HL-60/S4 (cell line): ENCODE results near the gene ZBTB43.
"Not testable (repeated sequence)": the region's sequence is repeated elsewhere in the genome, so short reads cannot be mapped to it uniquely, and the experiment has no call there.

Experiments
- in situ Hi-C: fragments of 300-500 bp; cut with MboI; formaldehyde crosslinking; loops from 2 replicates; pipeline ENCODE4 v1.14.3; 2022; ENCODE audit warnings: low sequenced_read_pairs

ZBTB43 gene

DNA sequence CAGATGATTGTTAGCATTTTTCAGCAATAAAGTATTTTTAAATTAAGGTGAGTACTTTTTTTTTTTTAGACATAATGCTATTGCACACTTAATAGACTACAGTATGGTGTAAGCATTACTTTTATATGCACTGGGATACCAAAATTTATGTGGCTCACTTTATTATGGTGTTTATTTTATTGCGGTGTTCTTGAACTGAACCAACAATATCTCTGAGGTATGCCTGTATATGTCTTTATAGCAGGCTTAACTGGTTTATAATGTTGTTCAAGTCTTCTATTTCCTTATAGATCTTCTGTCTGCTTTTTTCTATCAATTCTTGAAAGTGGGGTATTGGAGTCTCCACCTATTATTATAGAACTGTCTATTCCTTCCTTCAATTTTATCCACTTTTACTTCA, 18.0 kb downstream of the ZBTB43 start:
- in situ Hi-C loops: no loop called here

DNA sequence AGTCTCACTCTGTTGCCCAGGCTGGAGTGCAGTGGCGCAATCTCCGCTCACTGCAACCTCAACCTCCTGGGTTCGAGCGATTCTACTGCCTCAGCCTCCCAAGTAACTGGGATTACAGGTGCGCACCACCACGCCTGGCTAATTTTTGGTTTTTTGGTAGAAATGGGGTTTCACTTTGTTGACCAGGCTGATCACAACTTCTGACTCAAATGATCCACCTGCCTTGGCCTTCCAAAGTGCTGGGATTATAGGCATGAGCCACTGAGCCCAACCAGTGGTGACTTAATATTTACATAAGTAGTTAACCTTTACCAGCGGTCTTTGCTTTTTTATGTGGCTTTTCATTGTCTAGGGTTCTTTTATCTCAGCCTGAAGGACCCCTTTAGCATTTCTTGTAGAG, 19.2 kb downstream of the ZBTB43 start:
- in situ Hi-C loops: not testable (repeated sequence)

DNA sequence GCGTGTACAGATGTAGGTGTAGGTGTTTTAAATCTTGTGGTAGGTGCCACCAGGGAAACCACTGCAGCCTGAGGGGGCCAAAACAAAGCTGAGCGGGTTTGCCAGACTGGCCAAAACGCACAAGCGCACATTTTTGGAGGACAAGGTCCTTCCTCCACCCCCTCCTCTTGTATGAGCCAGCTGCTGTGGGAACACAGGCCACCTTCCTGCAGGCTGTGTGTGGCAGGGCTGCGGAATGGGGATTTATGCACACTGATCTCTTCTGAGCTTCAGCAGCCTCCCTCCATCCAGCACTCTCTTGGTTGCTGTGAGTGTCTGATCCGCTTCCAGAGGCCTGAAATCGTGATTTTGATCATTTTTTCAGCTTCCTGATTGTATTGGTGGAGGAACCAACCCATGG, 22.4 kb downstream of the ZBTB43 start:
- in situ Hi-C loops: no loop called here

DNA sequence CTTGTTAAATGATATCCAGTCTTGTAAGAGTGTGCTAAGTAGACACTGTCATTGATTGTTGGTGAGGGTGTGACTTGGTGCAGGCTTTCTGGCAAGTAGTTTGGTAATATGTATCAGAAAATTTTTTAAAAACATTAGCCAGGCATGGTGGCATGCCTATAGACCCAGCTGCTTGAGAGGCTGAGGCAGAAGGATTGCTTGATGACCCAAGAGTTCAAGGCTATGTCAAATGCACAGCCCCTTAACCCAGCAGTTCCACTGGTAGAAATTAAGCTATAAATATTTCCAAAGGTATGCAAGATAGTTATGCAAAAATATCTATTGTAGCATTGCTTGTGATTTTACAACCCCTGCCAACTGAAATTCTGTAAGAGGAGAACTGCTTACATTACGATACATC, 24.2 kb downstream of the ZBTB43 start:
- in situ Hi-C loops: no loop called here

DNA sequence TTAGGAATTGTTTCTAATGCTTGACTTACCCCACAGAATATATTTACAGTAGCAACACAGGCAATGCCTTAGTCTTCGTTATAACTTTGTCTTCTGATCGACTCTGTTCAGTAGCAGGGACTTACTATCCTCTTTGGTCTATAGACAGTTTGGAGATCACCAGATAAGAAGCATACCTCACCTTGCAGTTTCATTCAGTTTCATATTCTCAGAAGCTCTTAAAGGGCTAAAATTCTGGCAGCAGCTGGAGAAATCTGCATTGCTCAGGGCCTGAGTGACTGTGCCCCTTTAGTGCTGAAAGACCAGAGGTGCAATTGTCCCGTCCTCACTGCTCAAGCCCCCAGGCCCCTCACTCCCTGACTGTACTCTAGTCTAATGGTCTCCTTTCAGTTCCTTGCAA, 26.0 kb downstream of the ZBTB43 start:
- in situ Hi-C loops: no loop called here

DNA sequence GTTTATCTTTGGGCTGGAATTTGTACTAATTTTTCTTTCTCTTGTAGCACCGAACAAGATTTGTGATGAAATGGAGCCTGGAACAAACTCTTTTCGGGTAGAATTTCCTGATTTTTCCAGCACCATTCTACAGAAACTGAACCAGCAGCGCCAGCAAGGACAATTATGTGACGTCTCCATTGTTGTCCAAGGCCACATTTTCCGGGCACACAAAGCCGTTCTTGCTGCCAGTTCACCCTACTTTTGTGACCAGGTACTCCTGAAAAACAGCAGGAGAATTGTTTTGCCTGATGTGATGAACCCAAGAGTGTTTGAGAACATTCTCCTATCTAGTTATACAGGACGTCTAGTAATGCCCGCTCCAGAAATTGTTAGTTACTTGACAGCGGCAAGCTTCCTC, 27.6 kb downstream of the ZBTB43 start:
- in situ Hi-C loops: no loop called here

DNA sequence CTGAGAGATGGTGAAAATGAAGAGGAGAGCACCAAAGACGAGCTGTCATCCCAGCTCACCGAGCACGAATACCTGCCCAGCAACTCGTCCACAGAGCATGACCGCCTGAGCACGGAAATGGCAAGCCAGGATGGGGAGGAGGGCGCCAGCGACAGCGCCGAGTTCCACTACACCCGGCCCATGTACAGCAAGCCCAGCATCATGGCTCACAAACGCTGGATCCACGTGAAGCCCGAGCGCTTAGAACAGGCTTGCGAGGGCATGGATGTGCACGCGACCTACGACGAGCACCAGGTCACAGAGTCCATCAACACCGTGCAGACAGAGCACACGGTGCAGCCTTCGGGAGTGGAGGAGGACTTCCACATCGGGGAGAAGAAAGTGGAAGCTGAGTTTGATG, 28.2 kb downstream of the ZBTB43 start:
- in situ Hi-C loops: no loop called here

DNA sequence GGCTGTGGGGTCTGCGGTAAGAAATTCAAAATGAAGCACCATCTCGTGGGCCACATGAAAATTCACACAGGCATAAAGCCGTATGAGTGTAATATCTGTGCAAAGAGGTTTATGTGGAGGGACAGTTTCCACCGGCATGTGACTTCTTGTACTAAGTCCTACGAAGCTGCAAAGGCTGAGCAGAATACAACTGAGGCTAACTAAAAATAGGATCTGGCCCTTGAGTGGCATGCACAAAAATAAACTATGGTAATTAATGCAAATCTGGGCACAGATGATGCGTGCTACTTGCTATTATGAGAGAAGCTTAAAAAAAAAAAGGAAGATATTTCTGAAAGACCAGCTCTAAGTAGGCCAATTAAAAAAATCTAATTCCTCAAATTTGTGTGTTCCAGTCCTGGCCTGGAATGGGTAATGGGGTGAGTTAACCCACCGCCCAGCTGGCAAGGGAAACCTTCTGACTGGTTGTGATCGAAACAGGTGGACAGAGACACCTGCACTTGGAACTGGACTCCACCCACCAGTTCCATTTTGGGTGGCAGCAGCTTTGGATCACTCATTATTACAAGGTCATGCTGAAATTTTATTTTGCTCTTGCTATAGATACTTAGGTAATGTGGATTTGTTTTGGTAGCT, 29.0 kb downstream of the ZBTB43 start:
- in situ Hi-C loops: no loop called here

DNA sequence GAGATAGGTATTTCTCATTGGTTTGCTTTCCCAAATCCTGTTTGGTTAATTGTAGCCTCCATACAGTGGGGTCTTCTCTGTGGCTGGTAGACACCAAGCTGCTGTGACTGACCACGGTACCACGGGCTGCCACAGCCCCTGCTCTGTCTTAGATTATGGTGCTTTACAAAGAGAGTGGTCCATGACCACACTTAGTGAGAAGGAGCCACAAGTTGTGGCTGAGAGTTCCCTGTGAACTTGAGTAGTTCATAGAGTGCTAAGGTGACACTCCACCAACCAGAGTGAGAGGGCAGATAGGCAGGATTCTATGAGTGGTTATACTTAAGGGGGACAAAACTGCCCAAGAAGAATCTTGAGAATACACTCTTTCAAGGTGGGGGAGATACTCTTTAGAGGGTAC, 29.8 kb downstream of the ZBTB43 start:
- in situ Hi-C loops: no loop called here

DNA sequence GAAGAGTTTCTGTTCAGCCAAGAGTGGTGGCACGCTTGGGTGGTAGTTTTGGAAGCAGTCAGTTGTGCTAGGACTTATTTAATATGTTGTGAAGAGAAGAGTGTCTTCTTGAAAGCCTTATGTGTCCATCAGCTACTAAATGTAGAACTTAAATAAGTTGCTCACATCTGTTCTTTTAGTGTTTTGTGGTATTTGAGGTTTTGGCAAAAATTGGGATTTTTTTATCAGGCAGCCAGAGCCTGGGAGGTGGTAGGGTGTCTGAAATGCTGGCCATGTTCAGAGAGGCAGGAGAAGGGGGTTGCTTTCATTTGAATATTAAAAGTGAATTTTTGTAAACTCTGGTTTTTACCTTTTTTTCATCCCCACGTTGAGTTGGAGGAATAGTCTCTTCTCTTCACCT, 31.4 kb downstream of the ZBTB43 start:
- in situ Hi-C loops: no loop called here

DNA sequence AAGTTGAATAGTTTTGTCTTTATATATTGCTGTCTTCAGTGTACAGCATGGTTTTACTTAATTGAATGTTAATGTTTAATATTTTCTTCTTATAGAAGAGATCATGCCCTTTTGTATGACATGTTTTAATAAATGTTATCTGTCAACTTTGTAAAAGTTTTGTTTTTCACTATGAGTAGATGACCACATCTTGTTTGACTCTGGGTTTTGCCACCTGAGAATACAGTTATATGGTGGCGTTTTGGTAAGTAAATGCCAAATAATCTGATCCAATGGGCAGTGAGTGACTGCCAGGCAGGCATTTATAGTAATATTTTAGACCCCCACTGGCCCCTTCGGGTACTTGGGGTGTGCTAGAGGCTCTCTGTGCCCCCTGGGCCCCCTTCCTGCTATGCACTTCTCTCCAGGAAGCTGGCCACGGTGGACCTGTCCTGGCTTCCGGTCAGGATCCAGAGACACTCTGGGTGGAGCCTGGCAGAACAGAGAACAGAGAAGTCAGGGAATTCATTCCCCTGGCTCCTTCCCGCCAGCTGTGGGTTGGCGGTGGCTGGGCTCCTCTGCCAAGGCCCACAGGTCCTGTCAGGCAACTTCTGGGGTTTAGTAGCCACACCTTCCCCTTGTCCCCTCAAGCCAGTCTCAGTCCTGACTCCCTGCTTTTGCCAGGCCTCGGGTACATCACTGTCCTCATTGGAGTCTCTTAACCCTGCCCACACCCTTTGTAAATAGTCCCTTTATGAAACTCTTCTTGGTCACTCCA, 33.4 kb downstream of the ZBTB43 start:
- in situ Hi-C loops: no loop called here

DNA sequence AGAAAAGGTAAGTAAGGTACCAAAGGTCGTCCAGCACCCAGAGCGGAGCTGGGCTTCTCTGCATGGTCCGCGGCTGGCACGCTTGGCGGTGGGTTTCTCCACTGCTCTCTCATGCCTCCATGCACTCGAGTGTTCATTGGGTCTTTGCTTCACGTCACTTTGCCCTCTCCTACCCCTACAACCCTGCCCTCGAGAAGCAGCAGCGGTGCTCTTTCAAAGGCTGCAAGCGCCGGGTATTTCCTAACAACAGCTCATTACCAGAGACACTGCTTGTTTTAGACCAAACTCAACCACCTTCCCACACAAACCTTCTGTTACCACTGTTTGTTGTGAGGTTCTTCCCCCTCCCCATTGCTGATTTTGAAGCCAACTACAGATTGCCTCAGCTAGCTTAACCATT, 34.1 kb downstream of the ZBTB43 start:
- in situ Hi-C loops: no loop called here

DNA sequence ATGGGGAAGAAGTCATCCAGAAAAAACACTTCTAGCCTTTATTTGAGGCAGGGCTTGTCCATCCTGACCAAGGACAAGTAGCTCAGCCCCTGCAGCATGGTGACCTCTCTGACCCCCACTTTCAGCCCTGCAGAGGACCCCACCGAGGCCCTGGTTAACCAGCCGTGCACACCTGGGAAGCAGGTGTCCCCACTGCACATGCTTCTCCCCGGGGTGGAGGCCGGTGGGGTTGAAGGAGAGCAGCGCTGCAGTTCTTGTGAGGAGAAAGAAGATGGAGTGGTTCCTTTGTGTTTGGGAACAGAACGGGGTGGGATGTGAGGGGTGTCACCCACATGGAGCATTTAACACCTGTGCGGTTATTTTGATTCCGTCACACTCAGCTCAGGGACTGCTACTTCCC, 34.5 kb downstream of the ZBTB43 start:
- in situ Hi-C loops: no loop called here

DNA sequence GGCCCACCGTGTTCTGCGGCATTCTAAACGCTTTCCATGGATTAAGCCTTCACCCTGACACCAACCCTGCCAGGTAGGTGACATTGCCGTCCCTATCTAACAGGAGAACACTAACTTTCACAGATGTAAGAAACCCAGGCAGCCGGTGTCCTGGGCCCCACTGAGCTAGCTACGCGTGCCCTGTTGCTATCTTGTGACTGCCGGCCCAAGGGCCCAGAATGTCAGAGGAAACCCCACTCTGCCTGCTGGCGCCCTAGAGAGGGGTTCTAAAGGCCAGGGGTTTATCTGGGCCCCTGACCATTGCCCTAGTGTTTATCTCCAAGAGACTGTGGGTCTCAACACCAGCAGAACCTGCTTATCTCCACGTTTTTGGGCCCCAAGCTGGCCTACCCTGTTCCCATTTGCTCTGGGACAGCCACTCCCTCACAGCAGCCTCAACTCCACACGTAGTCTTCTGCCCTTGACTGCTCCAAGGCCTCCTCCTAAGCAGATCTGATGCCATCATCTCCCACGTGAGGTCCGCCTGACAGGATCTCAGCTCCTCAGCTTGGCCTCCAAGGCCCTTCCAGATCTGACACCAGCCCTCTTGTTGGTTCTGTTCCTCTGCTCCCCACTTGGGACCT, 37.5 kb downstream of the ZBTB43 start:
- in situ Hi-C loops: no loop called here

DNA sequence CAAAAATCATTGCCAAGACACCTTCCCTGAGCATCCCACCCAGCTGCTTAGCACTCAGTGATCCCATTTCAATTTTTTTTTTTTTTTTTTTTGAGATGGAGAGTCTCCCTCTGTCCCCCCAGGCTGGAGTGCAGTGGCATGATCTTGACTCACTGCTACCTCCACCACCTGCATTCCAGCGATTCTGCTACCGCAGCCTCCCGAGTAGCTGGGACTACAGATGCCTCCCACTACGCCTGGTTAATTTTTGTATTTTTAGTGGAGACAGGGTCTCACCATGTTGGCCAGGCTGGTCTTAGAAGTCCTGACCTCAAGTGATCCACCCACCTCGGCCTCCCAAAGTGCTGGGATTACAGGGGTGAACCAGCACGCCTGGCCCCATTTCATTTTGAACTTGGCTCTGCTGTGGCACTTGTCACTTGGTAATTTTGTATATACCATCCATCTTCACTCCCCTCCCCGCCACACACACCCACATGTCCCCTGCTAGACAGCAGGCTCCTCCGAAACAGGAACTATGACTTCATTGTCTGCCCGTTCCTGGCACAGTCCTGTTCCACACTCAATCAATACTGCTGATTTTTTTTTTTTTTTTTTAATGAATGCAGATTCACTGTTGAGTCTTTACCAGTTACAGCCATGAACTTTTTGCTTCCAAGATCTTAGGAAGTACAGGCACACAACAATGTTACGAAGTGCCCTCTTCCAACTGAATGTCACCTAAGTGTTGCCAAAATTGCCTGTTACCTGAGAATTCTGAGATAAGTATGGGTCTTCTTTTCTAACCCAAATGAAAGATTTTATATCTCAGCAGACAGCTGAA, 38.3 kb downstream of the ZBTB43 start:
- in situ Hi-C loops: no loop called here

DNA sequence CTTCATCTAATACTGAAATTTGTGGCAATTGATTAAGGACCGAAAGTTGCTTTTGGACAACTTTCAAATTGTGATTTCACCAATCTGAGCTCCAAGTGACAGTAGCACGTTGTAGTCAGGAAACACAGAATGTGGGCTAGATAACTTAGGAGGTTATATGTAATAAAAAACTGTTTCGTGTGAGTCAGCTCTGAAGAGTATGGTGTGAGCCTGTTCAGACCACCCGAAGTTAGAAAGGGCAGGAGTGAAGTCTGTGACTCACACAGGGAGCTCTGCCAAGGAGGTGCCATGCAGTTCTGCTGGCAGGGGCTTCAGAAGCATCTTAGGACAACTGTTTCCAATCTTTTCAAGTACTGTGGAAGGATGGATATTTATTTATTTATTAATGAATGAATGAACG, 39.2 kb downstream of the ZBTB43 start:
- in situ Hi-C loops: no loop called here

DNA sequence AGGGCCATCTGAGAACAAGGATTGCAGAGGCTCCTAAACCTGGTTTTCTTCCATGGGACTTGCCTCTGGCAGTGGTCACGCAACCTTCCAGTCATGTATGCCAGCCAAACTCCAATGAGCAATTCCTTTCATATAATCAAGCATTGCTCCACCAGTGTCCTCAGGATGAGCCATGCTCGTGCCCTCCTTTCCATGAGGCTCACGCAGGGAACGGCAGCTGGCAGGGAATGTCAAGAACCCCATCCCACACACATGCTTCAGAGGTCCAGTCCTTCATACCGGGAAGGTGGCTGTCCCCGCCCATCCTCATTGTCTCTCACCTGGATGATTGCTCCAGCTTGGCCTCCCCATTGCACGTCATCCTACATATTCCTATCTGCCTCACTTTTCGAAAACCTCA, 42.2 kb downstream of the ZBTB43 start:
- in situ Hi-C loops: no loop called here

DNA sequence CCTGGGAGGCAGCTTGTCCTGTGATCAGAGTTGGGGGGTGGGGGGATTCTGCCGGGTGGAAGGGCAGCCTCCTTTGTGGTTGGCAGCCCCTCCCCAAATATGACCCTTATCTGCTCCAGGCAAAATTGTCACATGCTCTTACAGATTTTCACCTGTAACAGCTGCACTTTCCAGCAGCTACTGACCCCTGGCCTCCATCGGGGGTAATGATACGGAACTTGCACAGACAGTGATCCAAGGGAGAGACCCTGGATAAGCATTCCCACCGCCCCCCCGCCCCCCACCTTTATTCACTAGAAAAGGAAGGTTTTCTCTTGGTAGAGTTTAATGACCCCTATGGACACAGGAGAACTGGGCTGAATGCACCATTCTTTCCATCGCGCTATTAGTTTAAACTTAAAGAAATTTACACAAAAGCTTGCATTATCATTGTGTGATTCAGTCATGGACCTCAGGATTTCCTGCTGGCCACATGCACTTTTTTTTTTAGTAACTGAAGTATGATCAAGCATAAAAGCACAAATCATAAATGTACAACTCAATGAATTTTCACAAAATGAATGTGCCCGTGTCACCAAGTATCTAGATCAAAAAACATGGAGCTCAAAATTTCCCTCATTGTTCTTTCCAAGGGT, 44.9 kb downstream of the ZBTB43 start:
- in situ Hi-C loops: no loop called here

DNA sequence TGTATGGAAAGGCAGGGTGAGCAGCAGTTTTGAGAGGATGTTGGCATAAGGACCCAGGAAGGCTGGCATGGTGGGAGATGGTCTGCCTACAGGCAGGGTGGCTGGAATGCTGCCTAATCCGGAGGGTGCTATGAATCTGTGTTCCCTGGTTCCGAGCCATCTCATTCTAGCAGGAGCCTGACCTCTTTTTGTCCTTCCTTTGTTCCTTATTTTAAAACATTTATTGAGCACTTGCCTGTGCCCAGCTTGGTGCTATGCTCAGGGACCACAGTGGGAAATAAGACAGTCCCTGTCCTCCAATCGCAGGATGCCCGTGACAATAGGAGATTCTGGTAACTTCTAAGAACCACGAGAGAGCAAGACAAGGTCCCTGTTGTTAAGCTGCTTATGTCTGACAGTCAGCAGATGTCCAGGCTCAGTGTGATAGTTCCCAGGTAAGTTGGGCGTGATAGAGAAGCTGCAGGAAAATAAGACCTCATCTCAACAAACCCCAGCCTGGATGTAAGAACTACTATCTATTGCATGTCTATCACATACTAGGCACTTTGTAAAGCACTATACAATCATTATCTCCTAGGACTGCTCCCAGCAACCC, 46.5 kb downstream of the ZBTB43 start:
- in situ Hi-C loops: no loop called here

DNA sequence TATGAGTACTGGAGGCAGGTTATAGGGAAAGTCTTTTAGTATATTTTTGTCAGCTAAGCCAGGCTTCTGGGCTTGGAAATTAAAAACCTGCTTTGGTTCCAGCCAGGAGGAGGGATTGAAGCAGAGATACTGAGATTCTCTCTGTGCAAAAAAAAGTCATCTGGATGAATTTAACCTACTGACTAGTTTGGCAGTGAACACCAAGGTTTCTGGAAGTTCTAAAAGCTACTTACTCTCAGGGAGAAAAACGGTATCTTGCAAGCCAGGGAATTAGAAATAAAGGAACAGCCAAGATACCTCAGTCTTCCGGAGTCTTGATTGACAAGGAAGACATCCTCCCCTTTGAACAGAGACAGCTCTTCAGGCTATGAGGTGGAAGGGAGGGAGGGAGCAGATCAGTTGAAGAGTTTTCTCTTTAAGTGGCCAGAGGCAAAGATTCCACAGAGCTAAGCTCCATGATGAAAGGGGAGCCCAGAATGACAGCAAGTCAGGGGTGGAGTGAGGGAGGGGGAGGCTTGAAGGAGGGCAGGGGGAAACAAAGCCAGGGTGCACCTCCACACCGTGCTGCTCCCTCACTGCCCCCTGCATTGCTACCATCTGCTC, 47.3 kb downstream of the ZBTB43 start:
- in situ Hi-C loops: no loop called here
